ENCODE data around the gene UQCC5. TPM values are rescaled to one million over a fixed set of nuclear protein-coding genes. Genes with fewer than 3 reads are reported as not detected.
A peak's percentile ranks its signal among the peaks of the same experiment; 100 is the strongest.

UQCC5 gene
- 23.7 TPM for polyA plus RNA-seq

- peaks cover 1% of the 10 kb centered on the region for H3K36me3 Mint-ChIP-seq
- peaks cover 31 to 37% (median 33%) of the 10 kb centered on the region in 3 donors for H3K4me1 Mint-ChIP-seq
- no peaks in the 10 kb centered on the region for H3K9me3 Mint-ChIP-seq
Measured at GRCh38 chr3:52536369-52537164, at the start of gene UQCC5. Gene UQCC5, plus strand, starts transcription at chr3:52536605. Its CDS starts 151 bp downstream, at chr3:52536756.

GRCh38 chr3:52487050-52487787, 49.2 kb upstream of the UQCC5 start:
- no peaks in the 10 kb centered on the region for H3K27me3 Mint-ChIP-seq
- H3K36me3 Mint-ChIP-seq = peaks cover 1% of the 10 kb centered on the region
- H3K4me1 Mint-ChIP-seq = no peaks in the 10 kb centered on the region
- peak overlapping the region in 1 of 3 donors; percentile 14 for H3K27ac Mint-ChIP-seq
- H3K4me3 Mint-ChIP-seq = no peak overlapping the region
- no peaks in the 10 kb centered on the region for H3K9me3 Mint-ChIP-seq

More at GRCh38 chr3:52536369-52537164, at the start of gene UQCC5:
- no peaks in the 10 kb centered on the region for H3K27me3 Mint-ChIP-seq
- peak within 1 kb of the TSS; percentile 98 to 100 (median 99) for H3K4me3 Mint-ChIP-seq
- H3K27ac Mint-ChIP-seq = peak within 1 kb of the TSS; percentile 97 to 100 (median 98)

- no peaks in the 10 kb centered on the region for H3K27me3 Mint-ChIP-seq
- H3K27ac Mint-ChIP-seq = peak overlapping the region in 1 of 3 donors; percentile 17
- no peaks in the 10 kb centered on the region for H3K4me1 Mint-ChIP-seq
- no peak overlapping the region for H3K4me3 Mint-ChIP-seq
- peaks cover 1% of the 10 kb centered on the region for H3K36me3 Mint-ChIP-seq
- H3K9me3 Mint-ChIP-seq = no peaks in the 10 kb centered on the region
Measured at GRCh38 chr3:52487788-52488691, 48.4 kb upstream of the UQCC5 start.

- no peak overlapping the region for H3K27ac Mint-ChIP-seq
- no peaks in the 10 kb centered on the region for H3K9me3 Mint-ChIP-seq
- no peaks in the 10 kb centered on the region for H3K27me3 Mint-ChIP-seq
- H3K4me3 Mint-ChIP-seq = no peak overlapping the region
- H3K36me3 Mint-ChIP-seq = peaks cover 1% of the 10 kb centered on the region
- no peaks in the 10 kb centered on the region for H3K4me1 Mint-ChIP-seq
Measured at GRCh38 chr3:52488746-52489145, 47.7 kb upstream of the UQCC5 start.

GRCh38 chr3:52489453-52489852, 47.0 kb upstream of the UQCC5 start:
- Mint-ChIP-seq H3K4me1 (no peaks in the 10 kb centered on the region), H3K27ac (no peak overlapping the region), H3K27me3 (no peaks in the 10 kb centered on the region), H3K9me3 (no peaks in the 10 kb centered on the region), H3K36me3 (peaks cover 1% of the 10 kb centered on the region), H3K4me3 (no peak overlapping the region)

GRCh38 chr3:52490035-52490938, 46.1 kb upstream of the UQCC5 start:
- Mint-ChIP-seq H3K36me3 (peaks cover 1% of the 10 kb centered on the region), H3K4me3 (no peak overlapping the region), H3K9me3 (no peaks in the 10 kb centered on the region), H3K27ac (peak overlapping the region in 1 of 3 donors; percentile 89), H3K4me1 (no peaks in the 10 kb centered on the region), H3K27me3 (no peaks in the 10 kb centered on the region)

GRCh38 chr3:52490939-52491526, 45.4 kb upstream of the UQCC5 start:
- H3K27ac Mint-ChIP-seq = no peak overlapping the region
- H3K27me3 Mint-ChIP-seq = no peaks in the 10 kb centered on the region
- H3K4me3 Mint-ChIP-seq = no peak overlapping the region
- no peaks in the 10 kb centered on the region for H3K4me1 Mint-ChIP-seq
- peaks cover 1% of the 10 kb centered on the region for H3K36me3 Mint-ChIP-seq
- H3K9me3 Mint-ChIP-seq = no peaks in the 10 kb centered on the region

- no peak overlapping the region for H3K27ac Mint-ChIP-seq
- H3K27me3 Mint-ChIP-seq = no peaks in the 10 kb centered on the region
- no peaks in the 10 kb centered on the region for H3K4me1 Mint-ChIP-seq
- no peak overlapping the region for H3K4me3 Mint-ChIP-seq
- H3K36me3 Mint-ChIP-seq = no peaks in the 10 kb centered on the region
- no peaks in the 10 kb centered on the region for H3K9me3 Mint-ChIP-seq
Measured at GRCh38 chr3:52492059-52492458, 44.3 kb upstream of the UQCC5 start.

- Mint-ChIP-seq H3K4me1 (peaks cover under 1 to 2% (median 1%) of the 10 kb centered on the region in 3 donors), H3K27me3 (no peaks in the 10 kb centered on the region), H3K9me3 (no peaks in the 10 kb centered on the region), H3K4me3 (no peak overlapping the region), H3K36me3 (no peaks in the 10 kb centered on the region), H3K27ac (no peak overlapping the region)
Measured at GRCh38 chr3:52493232-52494017, 43.0 kb upstream of the UQCC5 start.

GRCh38 chr3:52494445-52494844, 42.0 kb upstream of the UQCC5 start:
- H3K36me3 Mint-ChIP-seq = no peaks in the 10 kb centered on the region
- no peaks in the 10 kb centered on the region for H3K9me3 Mint-ChIP-seq
- peaks cover 1% of the 10 kb centered on the region for H3K27me3 Mint-ChIP-seq
- peaks cover 4 to 8% (median 6%) of the 10 kb centered on the region in 3 donors for H3K4me1 Mint-ChIP-seq
- H3K4me3 Mint-ChIP-seq = no peak overlapping the region
- H3K27ac Mint-ChIP-seq = peak overlapping the region in 1 of 3 donors; percentile 23

- peak within 1 kb of the TSS in 1 of 4 donors; percentile 47 for H3K4me3 Mint-ChIP-seq
- peaks cover 4 to 8% (median 6%) of the 10 kb centered on the region in 3 donors for H3K4me1 Mint-ChIP-seq
- peaks cover 1% of the 10 kb centered on the region for H3K27me3 Mint-ChIP-seq
- H3K36me3 Mint-ChIP-seq = no peaks in the 10 kb centered on the region
- no peaks in the 10 kb centered on the region for H3K9me3 Mint-ChIP-seq
- H3K27ac Mint-ChIP-seq = peak within 1 kb of the TSS in 1 of 3 donors; percentile 23
Measured at GRCh38 chr3:52494886-52495495, 41.4 kb upstream of the UQCC5 start, which contains the start of gene STAB1. Gene STAB1, plus strand, starts transcription at chr3:52495338. Its CDS starts 76 bp downstream, at chr3:52495414.

GRCh38 chr3:52495777-52496602, 40.4 kb upstream of the UQCC5 start:
- H3K4me1 Mint-ChIP-seq = peaks cover 4 to 8% (median 6%) of the 10 kb centered on the region in 3 donors
- peaks cover 1% of the 10 kb centered on the region for H3K27me3 Mint-ChIP-seq
- H3K27ac Mint-ChIP-seq = no peak overlapping the region
- H3K4me3 Mint-ChIP-seq = no peak overlapping the region
- no peaks in the 10 kb centered on the region for H3K9me3 Mint-ChIP-seq
- H3K36me3 Mint-ChIP-seq = no peaks in the 10 kb centered on the region

Data from IgD-negative memory B cell (primary cell).